Vagina (tissue), 2 donors: ENCODE data around the gene SCN8A.

ENCODE experiments used
- CTCF ChIP-seq, 3 experiments: fragments of 450-650 bp in 2 of 3; fragments of 200-600 bp in 1 of 3; sonication (generic) in 1 of 3; IDR thresholded peaks; one replicate each; pipeline ENCODE4 v1.5.1; 2017 to 2019; ENCODE audit warnings: antibody characterized with exemption in 3 of 3, mild to moderate bottlenecking in 2 of 3, moderate library complexity in 2 of 3
- POLR2A ChIP-seq, 2 donors: fragments of 450-650 bp; IDR thresholded peaks; one replicate each; pipeline ENCODE4 v1.6.1; 2017; ENCODE audit warnings: antibody characterized with exemption in 2 of 2, mild to moderate bottlenecking in 2 of 2, moderate library complexity in 2 of 2
- POLR2AphosphoS5 ChIP-seq, 2 donors: sonication (generic); formaldehyde crosslinking; IDR thresholded peaks; one replicate each; pipeline ENCODE4 v1.9.0; 2017; ENCODE audit warnings: antibody characterized with exemption in 2 of 2, mild to moderate bottlenecking in 2 of 2, low read depth in 1 of 2; ENCODE audit not compliant: insufficient read depth in 1 of 2

- TF ChIP-seq POLR2AphosphoS5 (IDR thresholded peaks at IDR 0.05; ENCODE audit: insufficient read depth in 1 of 2, low read depth in 1 of 2), result no peak
- no peak for TF ChIP-seq CTCF (IDR thresholded peaks at IDR 0.05)
- no peak for TF ChIP-seq POLR2A (IDR thresholded peaks at IDR 0.05)
Observed at GRCh38 chr12:51662728-51663154, 71.7 kb downstream of the SCN8A start.
